T-helper 2 cell treated with Interferon-gamma antibody and Interleukin-4, amounts not matched to agents 5 μg/mL and 100 μg/mL, for 36 hours (primary cell): ENCODE data around the gene FAM241A.
"Not testable (repeated sequence)": the region's sequence is repeated elsewhere in the genome, so short reads cannot be mapped to it uniquely, and the experiment has no call there.

Experiments used
- DNase-seq: peaks from one replicate; pipeline ENCODE4 v3.0.0; 2021; ENCODE audit warnings: low spot score
- H3K27ac Mint-ChIP-seq: one replicate; pipeline ENCODE4 v1.8.0; 2021; ENCODE audit warnings: mild to moderate bottlenecking, mixed read lengths
- H3K27me3 Mint-ChIP-seq: one replicate; pipeline ENCODE4 v1.8.0; 2021; ENCODE audit warnings: low read depth, mixed read lengths
- H3K36me3 Mint-ChIP-seq: one replicate; pipeline ENCODE4 v1.8.0; 2021; ENCODE audit warnings: low read depth, mixed read lengths
- H3K4me1 Mint-ChIP-seq: one replicate; pipeline ENCODE4 v1.8.0; 2021; ENCODE audit warnings: low read depth, mixed read lengths
- H3K4me3 Mint-ChIP-seq: one replicate; pipeline ENCODE4 v1.8.0; 2022; ENCODE audit warnings: mild to moderate bottlenecking, moderate library complexity, mixed read lengths
- H3K9me3 Mint-ChIP-seq: one replicate; pipeline ENCODE4 v1.8.0; 2021; ENCODE audit warnings: mixed read lengths

Gene FAM241A

DNA sequence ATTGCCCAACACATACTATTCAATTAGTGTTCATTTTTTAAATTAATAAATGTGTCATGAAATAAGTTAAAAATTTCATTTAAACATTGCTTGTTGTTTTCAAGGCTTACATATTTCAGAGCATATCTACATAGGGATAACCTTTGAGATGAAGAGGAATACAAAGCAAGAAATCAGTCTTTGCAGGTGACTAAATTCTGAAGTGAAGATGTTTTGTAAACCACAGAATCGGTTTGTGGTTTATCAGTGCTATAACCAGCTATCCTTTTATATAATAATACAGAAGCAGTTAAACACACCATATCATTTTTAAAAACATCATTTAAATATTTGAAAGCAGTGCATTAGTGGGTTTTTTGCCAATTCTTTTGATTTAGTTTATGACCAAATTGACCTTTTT lies 26.9 kb downstream of the FAM241A start:
- H3K27ac Mint-ChIP-seq: no peak overlapping the region
- H3K4me3 Mint-ChIP-seq: no peak overlapping the region
- peaks cover 48% of the 10 kb centered on the region for H3K4me1 Mint-ChIP-seq
- no peaks in the 10 kb centered on the region for H3K9me3 Mint-ChIP-seq
- H3K27me3 Mint-ChIP-seq: no peaks in the 10 kb centered on the region
- H3K36me3 Mint-ChIP-seq: peaks cover 1% of the 10 kb centered on the region
- DNase-seq: no peak

- peaks cover 47% of the 10 kb centered on the region for H3K4me1 Mint-ChIP-seq
- no peak overlapping the region for H3K27ac Mint-ChIP-seq
- H3K4me3 Mint-ChIP-seq: no peak overlapping the region
- no peak for DNase-seq
- H3K9me3 Mint-ChIP-seq: no peaks in the 10 kb centered on the region
- H3K27me3 Mint-ChIP-seq: no peaks in the 10 kb centered on the region
- peaks cover 1% of the 10 kb centered on the region for H3K36me3 Mint-ChIP-seq
These were observed 28.6 kb downstream of the FAM241A start for GRCh38 chr4:112173593-112174558.

GRCh38 chr4:112175840-112176239 lies 30.6 kb downstream of the FAM241A start:
- Mint-ChIP-seq H3K27me3 (no peaks in the 10 kb centered on the region), H3K4me3 (no peak overlapping the region), H3K36me3 (peaks cover 1% of the 10 kb centered on the region), H3K4me1 (peaks cover 41% of the 10 kb centered on the region), H3K9me3 (no peaks in the 10 kb centered on the region), H3K27ac (no peak overlapping the region)
- DNase-seq: no peak

GRCh38 chr4:112176596-112176995 lies 31.3 kb downstream of the FAM241A start:
- H3K4me1 Mint-ChIP-seq: peaks cover 41% of the 10 kb centered on the region
- H3K4me3 Mint-ChIP-seq: peak overlapping the region; percentile 30
- H3K36me3 Mint-ChIP-seq: no peaks in the 10 kb centered on the region
- H3K9me3 Mint-ChIP-seq: no peaks in the 10 kb centered on the region
- no peaks in the 10 kb centered on the region for H3K27me3 Mint-ChIP-seq
- no peak for DNase-seq
- H3K27ac Mint-ChIP-seq: no peak overlapping the region

DNA sequence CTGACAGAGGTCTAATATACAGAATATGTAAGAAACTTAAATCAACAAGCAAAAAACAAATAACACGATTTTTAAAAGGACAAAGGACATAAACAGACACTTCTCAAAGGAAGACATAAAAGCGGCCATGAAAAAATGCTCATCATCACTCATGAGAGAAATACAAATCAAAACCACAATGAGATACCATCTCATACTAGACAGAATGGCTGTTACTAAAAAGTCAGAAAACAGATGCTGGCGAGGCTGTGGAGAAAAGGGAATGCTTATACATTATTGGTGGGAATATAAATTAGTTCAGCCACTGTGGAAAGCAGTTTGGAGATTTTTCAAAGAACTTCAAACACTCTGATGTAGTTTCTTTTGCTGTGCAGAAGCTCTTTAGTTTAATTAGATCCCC lies 33.5 kb downstream of the FAM241A start:
- H3K4me3 Mint-ChIP-seq, H3K27ac Mint-ChIP-seq, H3K9me3 Mint-ChIP-seq, H3K36me3 Mint-ChIP-seq, H3K27me3 Mint-ChIP-seq, DNase-seq: not testable (repeated sequence)
- peaks cover 51% of the 10 kb centered on the region for H3K4me1 Mint-ChIP-seq

DNA sequence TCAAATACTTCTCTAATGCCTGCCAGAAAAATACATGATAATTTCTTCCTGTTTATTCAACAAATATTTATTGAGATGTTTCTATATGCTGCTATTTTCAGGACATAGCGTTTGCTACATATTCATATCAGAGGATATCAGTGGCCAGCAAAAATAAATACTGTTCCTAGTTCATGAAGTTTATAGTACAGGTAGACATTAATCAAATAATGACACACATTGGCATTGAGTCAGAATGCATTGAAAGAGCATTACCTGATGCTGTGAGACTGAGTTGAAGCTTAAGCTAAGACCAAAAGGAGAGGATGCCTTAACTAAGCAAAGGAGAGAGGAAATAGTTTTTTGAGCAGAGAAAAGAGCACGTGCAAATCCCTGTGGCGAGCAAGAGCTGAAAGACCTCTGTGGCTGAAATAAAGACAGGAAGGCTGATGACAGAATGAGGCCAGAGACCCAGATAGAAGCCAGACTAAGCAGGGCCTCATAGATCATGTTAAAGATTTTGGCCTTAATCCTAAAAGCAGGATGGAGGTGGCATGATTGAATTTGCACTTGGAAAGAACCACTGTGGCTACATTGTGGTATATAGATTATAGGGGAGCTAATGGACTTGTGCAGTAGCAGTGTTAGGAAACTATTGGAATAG lies 36.2 kb downstream of the FAM241A start:
- no peak for DNase-seq
- H3K4me1 Mint-ChIP-seq: peaks cover 45% of the 10 kb centered on the region

DNA sequence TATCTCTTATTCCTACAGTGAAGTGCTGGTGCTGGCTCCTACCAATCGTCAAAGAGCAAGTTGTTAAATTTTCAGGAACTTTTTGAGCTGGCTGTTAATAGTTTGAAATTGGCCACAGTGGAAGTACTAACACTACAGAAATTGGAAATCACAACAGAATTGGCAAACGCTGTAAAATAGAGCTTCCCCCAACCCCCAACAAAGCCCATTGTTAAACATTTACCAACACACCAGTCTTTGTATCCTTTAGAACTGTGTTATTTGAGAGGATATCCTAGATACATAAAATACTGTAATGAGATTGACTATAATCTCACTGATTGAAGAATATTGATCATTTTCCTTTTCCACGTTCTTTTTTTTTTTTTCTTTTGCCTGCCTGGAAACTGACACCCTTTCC lies 37.4 kb downstream of the FAM241A start:
- no peaks in the 10 kb centered on the region for H3K9me3 Mint-ChIP-seq
- no peak for DNase-seq
- H3K4me3 Mint-ChIP-seq: no peak overlapping the region
- no peak overlapping the region for H3K27ac Mint-ChIP-seq
- H3K27me3 Mint-ChIP-seq: no peaks in the 10 kb centered on the region
- peaks cover 37% of the 10 kb centered on the region for H3K4me1 Mint-ChIP-seq
- peaks cover 1% of the 10 kb centered on the region for H3K36me3 Mint-ChIP-seq

More for the DNA sequence above, 36.2 kb downstream of the FAM241A start:
- H3K4me3 Mint-ChIP-seq: no peak overlapping the region
- no peak overlapping the region for H3K27ac Mint-ChIP-seq
- H3K36me3 Mint-ChIP-seq: peaks cover 1% of the 10 kb centered on the region
- no peaks in the 10 kb centered on the region for H3K9me3 Mint-ChIP-seq
- no peaks in the 10 kb centered on the region for H3K27me3 Mint-ChIP-seq

DNA sequence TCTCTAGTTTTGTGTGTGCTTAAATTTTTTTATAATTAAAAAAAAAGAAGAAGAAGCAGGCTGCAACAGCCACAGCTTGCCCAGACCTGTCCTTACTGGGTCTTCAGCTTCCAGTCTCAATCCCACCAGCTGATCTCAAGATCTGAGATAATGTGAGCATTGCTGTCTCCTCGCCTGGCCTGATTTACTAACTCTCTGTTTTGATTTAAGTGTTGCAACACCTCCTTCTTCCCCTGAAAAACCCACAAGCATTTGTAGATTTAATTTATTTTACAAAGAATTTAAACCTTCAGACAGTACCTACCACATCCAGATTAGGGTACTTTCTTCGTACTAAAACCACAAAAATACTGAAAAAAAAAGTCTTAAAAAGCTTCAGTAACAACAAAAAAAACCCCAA lies 38.0 kb downstream of the FAM241A start:
- Mint-ChIP-seq H3K4me1 (peaks cover 37% of the 10 kb centered on the region), H3K27ac (peak overlapping the region; percentile 50), H3K4me3 (no peak overlapping the region), H3K36me3 (peaks cover 1% of the 10 kb centered on the region), H3K9me3 (no peaks in the 10 kb centered on the region), H3K27me3 (no peaks in the 10 kb centered on the region)
- DNase-seq: no peak

DNA sequence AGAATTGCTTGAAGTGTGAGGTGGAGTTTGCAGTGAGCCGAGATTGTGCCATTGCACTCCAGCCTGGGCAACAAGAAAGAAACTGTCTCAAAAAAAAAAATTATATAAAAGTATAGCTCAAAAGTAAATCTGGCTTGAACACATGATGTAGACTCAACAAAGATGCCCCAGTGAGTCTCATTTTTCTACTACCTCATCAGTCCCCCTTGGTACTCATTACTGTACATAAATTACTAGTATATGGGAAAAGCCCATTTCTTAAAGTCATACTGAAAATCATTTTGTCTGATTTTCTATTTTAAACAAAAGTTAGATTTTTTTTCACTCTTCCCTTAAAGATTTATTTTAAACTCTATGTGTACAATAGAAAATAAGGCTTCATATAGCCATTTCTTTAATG lies 39.2 kb downstream of the FAM241A start:
- peaks cover 30% of the 10 kb centered on the region for H3K4me1 Mint-ChIP-seq
- no peak overlapping the region for H3K4me3 Mint-ChIP-seq
- no peak for DNase-seq
- peaks cover 1% of the 10 kb centered on the region for H3K36me3 Mint-ChIP-seq
- no peaks in the 10 kb centered on the region for H3K9me3 Mint-ChIP-seq
- H3K27me3 Mint-ChIP-seq: no peaks in the 10 kb centered on the region
- no peak overlapping the region for H3K27ac Mint-ChIP-seq

GRCh38 chr4:112185334-112185733 lies 40.1 kb downstream of the FAM241A start:
- Mint-ChIP-seq H3K9me3 (no peaks in the 10 kb centered on the region), H3K4me1 (peaks cover 30% of the 10 kb centered on the region), H3K4me3 (no peak overlapping the region), H3K27ac (no peak overlapping the region), H3K27me3 (no peaks in the 10 kb centered on the region), H3K36me3 (peaks cover 1% of the 10 kb centered on the region)
- DNase-seq: no peak

DNA sequence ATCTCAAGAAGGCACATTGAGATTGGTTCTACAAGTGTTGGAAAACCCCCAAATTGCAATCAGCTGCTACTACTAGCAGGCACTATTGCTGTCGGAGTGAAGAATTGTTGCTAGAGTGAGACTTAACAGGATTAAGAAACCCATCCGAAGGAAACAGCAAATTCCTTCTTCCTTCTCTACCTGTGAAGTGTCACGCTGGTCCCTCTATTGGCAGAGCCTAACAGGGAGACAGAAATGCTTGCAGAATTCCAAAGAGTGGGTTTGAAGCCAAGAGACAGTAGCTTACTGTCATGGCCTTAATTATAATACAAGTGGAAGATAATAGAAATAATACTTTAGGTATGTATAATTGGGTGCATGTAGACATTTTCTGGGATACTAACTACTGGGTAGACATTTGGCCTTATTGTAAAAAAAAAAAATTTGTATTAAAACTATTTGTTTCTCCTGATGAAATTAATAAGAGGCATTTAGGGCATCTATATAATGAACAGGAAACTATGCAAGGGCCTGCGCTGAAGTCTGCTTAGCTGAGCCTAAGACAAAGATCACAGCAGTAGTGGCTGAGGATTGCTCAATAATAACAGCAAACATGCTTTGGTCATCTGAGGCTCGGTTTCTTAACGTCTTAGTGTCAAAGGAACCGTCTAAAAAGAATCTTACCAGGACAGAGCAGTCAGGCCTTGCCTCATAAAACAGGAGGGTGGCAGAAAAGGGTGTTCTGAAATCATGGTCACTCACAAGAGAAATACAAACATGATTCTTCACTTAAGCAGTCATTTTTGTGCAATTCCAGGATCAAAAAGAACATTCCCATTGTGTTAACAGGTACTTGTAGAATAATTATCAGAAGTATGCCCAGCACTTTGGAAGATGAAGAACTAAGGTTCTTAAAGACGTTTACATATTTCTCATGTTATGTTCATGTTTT lies 40.8 kb downstream of the FAM241A start:
- no peaks in the 10 kb centered on the region for H3K27me3 Mint-ChIP-seq
- no peaks in the 10 kb centered on the region for H3K9me3 Mint-ChIP-seq
- no peak overlapping the region for H3K4me3 Mint-ChIP-seq
- DNase-seq: no peak
- peaks cover 27% of the 10 kb centered on the region for H3K4me1 Mint-ChIP-seq
- H3K36me3 Mint-ChIP-seq: peaks cover 1% of the 10 kb centered on the region
- no peak overlapping the region for H3K27ac Mint-ChIP-seq

DNA sequence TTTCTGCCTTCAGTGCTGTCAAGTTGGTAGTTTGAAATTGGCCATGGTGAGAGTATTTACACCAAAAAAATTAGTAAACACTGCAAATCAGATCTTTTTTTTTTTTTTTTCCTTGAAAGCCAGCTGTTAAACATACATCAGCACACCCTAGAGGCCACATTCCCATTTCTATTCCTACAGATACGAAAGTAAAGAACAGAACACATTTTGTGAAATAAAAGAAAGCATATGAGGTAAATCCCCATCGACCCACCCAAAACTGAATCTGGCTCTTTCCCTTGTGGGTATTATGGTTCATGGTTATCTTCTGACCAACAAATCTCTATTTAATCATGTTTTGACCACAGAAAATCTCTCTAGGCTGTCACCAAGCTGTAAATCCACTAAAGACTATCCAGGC lies 44.5 kb downstream of the FAM241A start:
- peaks cover 1% of the 10 kb centered on the region for H3K36me3 Mint-ChIP-seq
- no peaks in the 10 kb centered on the region for H3K27me3 Mint-ChIP-seq
- H3K4me3 Mint-ChIP-seq: no peak overlapping the region
- DNase-seq: no peak
- no peaks in the 10 kb centered on the region for H3K9me3 Mint-ChIP-seq
- no peak overlapping the region for H3K27ac Mint-ChIP-seq
- H3K4me1 Mint-ChIP-seq: peaks cover 1% of the 10 kb centered on the region

DNA sequence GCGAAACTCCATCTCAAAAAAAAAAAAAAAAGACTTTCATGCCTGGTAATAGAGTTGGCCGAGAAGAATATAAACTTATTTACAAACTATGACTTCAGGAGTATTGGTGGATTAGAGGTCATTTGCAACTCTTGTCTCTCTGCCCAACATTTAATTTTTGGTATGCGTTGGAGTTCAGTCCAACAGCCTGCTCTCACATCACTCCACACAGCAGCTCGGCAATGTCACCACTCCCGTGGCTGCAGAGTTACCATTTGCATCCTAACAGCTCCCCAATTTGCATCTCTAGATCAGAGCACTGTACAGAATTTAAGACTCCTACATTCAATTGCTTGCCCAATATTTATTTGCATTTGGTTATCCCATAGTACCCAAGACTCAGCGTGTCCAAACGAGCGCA lies 45.4 kb downstream of the FAM241A start:
- no peaks in the 10 kb centered on the region for H3K27me3 Mint-ChIP-seq
- no peak overlapping the region for H3K27ac Mint-ChIP-seq
- H3K36me3 Mint-ChIP-seq: peaks cover 1% of the 10 kb centered on the region
- no peaks in the 10 kb centered on the region for H3K4me1 Mint-ChIP-seq
- no peak for DNase-seq
- no peaks in the 10 kb centered on the region for H3K9me3 Mint-ChIP-seq
- H3K4me3 Mint-ChIP-seq: no peak overlapping the region

- H3K4me1 Mint-ChIP-seq: peaks cover 17% of the 10 kb centered on the region
- H3K36me3 Mint-ChIP-seq: peaks cover 1% of the 10 kb centered on the region
- no peak overlapping the region for H3K27ac Mint-ChIP-seq
- no peaks in the 10 kb centered on the region for H3K9me3 Mint-ChIP-seq
- no peaks in the 10 kb centered on the region for H3K27me3 Mint-ChIP-seq
- DNase-seq: no peak
- no peak overlapping the region for H3K4me3 Mint-ChIP-seq
These were observed 51.2 kb downstream of the FAM241A start for GRCh38 chr4:112196461-112196860.
